Karpas-422 (cell line): ENCODE results near the gene TDRD10. TPM values are rescaled to one million over a fixed set of nuclear protein-coding genes. Genes with fewer than 3 reads are reported as not detected.
A peak's percentile ranks its signal among the peaks of the same experiment; 100 is the strongest.

Source experiments
- DNase-seq: peaks from one replicate; pipeline ENCODE4 v3.0.0-alpha.2; 2015
- H2AFZ ChIP-seq: fragments of 200-600 bp; sonication (generic); 2 replicates; pipeline ENCODE4 v1.6.1; 2014; ENCODE audit warnings: antibody characterized with exemption, low read length, mixed read lengths
- H3K27ac ChIP-seq: fragments of 200-600 bp; sonication (generic); 2 replicates; pipeline ENCODE4 v1.5.1; 2014; ENCODE audit warnings: mild to moderate bottlenecking, low read length, moderate library complexity
- H3K27me3 ChIP-seq: fragments of 200-600 bp; sonication (generic); 2 replicates; pipeline ENCODE4 v1.6.1; 2014; ENCODE audit warnings: low read length, mixed read lengths
- H3K36me3 ChIP-seq: fragments of 200-600 bp; sonication (generic); 2 replicates; pipeline ENCODE4 v1.6.1; 2014; ENCODE audit warnings: low read length, mixed read lengths; ENCODE audit not compliant: insufficient read depth
- H3K4me1 ChIP-seq: fragments of 200-600 bp; sonication (generic); 2 replicates; pipeline ENCODE4 v1.6.1; 2014; ENCODE audit warnings: mild to moderate bottlenecking, low read length, mixed read lengths
- H3K4me2 ChIP-seq: fragments of 200-600 bp; sonication (generic); 2 replicates; pipeline ENCODE4 v1.6.1; 2014; ENCODE audit warnings: low read length, low read depth, mild to moderate bottlenecking; ENCODE audit not compliant: poor library complexity, severe bottlenecking
- H3K4me3 ChIP-seq: fragments of 200-600 bp; sonication (generic); 2 replicates; pipeline ENCODE4 v1.5.1; 2014; ENCODE audit warnings: mild to moderate bottlenecking, antibody characterized with exemption, low read length, mixed read lengths
- H3K79me2 ChIP-seq: fragments of 200-600 bp; sonication (generic); 2 replicates; pipeline ENCODE4 v1.6.1; 2014; ENCODE audit warnings: mild to moderate bottlenecking, low read length, mixed read lengths
- H3K9ac ChIP-seq: fragments of 200-600 bp; sonication (generic); 2 replicates; pipeline ENCODE4 v1.6.0; 2014; ENCODE audit warnings: low read length
- H3K9me2 ChIP-seq: fragments of 200-600 bp; sonication (generic), shearing (Covaris generic); replicated peaks from 2 replicates; pipeline ENCODE4 v1.6.0; 2014; ENCODE audit warnings: mild to moderate bottlenecking, low read length, moderate library complexity; ENCODE audit not compliant: insufficient read depth
- H3K9me3 ChIP-seq: fragments of 300-700, 200-600 bp; sonication (generic); 2 replicates; pipeline ENCODE4 v1.6.1; 2014; ENCODE audit warnings: low read length, mixed read lengths
- H4K20me1 ChIP-seq: fragments of 200-600 bp; sonication (generic); 2 replicates; pipeline ENCODE4 v1.6.1; 2014; ENCODE audit warnings: mild to moderate bottlenecking, antibody characterized with exemption, low read length, low read depth; ENCODE audit not compliant: insufficient read depth
- total RNA-seq: library from RNA; depleted of rRNA; stranded (reverse); fragments of >200 nt; shearing (Covaris generic); gene quantifications from 2 replicates; pipeline ENCODE4 v1.2.3, GENCODE V29; 2014; ENCODE audit warnings: low replicate concordance

Gene TDRD10
- total RNA-seq, 1 experiment from 2014 or later = not detected

- H2AFZ ChIP-seq = no peak overlapping the region
- no peaks in the 10 kb centered on the region for H3K27me3 ChIP-seq
- no peaks in the 10 kb centered on the region for H3K36me3 ChIP-seq
- no peaks in the 10 kb centered on the region for H4K20me1 ChIP-seq
- H3K4me1 ChIP-seq = no peaks in the 10 kb centered on the region
- peak; percentile 73 for DNase-seq
- no peak overlapping the region for H3K4me3 ChIP-seq
- no peaks in the 10 kb centered on the region for H3K9me3 ChIP-seq
- no peaks in the 10 kb centered on the region for H3K9me2 ChIP-seq
- no peaks in the 10 kb centered on the region for H3K79me2 ChIP-seq
- no peak overlapping the region for H3K9ac ChIP-seq
- no peak overlapping the region for H3K27ac ChIP-seq
- no peak overlapping the region for H3K4me2 ChIP-seq
Measured at GRCh38 chr1:154533952-154534844, 32.2 kb downstream of the TDRD10 start.

GRCh38 chr1:154536570-154536969 is 34.6 kb downstream of the TDRD10 start:
- no peaks in the 10 kb centered on the region for H4K20me1 ChIP-seq
- no peaks in the 10 kb centered on the region for H3K27me3 ChIP-seq
- H3K9me2 ChIP-seq = no peaks in the 10 kb centered on the region
- no peak for DNase-seq
- H3K9ac ChIP-seq = no peak overlapping the region
- no peaks in the 10 kb centered on the region for H3K79me2 ChIP-seq
- H3K27ac ChIP-seq = no peak overlapping the region
- H3K4me2 ChIP-seq = no peak overlapping the region
- H3K4me3 ChIP-seq = no peak overlapping the region
- H3K9me3 ChIP-seq = no peaks in the 10 kb centered on the region
- no peak overlapping the region for H2AFZ ChIP-seq
- H3K36me3 ChIP-seq = no peaks in the 10 kb centered on the region
- no peaks in the 10 kb centered on the region for H3K4me1 ChIP-seq

- Histone ChIP-seq H3K9ac (no peak overlapping the region), H3K9me3 (no peaks in the 10 kb centered on the region), H3K4me1 (no peaks in the 10 kb centered on the region), H3K27ac (no peak overlapping the region), H3K79me2 (no peaks in the 10 kb centered on the region), H2AFZ (no peak overlapping the region), H3K36me3 (no peaks in the 10 kb centered on the region), H3K4me3 (no peak overlapping the region), H3K9me2 (no peaks in the 10 kb centered on the region), H3K27me3 (no peaks in the 10 kb centered on the region), H3K4me2 (no peak overlapping the region), H4K20me1 (no peaks in the 10 kb centered on the region)
- DNase-seq = no peak
Measured at GRCh38 chr1:154539486-154540483, 37.8 kb downstream of the TDRD10 start.

GRCh38 chr1:154541231-154541630 is 39.2 kb downstream of the TDRD10 start:
- H3K9me3 ChIP-seq = no peaks in the 10 kb centered on the region
- no peak for DNase-seq
- no peak overlapping the region for H3K9ac ChIP-seq
- no peaks in the 10 kb centered on the region for H3K4me1 ChIP-seq
- no peaks in the 10 kb centered on the region for H4K20me1 ChIP-seq
- H3K4me2 ChIP-seq = no peak overlapping the region
- no peak overlapping the region for H3K4me3 ChIP-seq
- no peaks in the 10 kb centered on the region for H3K9me2 ChIP-seq
- no peak overlapping the region for H3K27ac ChIP-seq
- H2AFZ ChIP-seq = no peak overlapping the region
- no peaks in the 10 kb centered on the region for H3K36me3 ChIP-seq
- no peaks in the 10 kb centered on the region for H3K79me2 ChIP-seq
- no peaks in the 10 kb centered on the region for H3K27me3 ChIP-seq

GRCh38 chr1:154546264-154547063 is 44.4 kb downstream of the TDRD10 start:
- no peak overlapping the region for H3K9ac ChIP-seq
- H3K36me3 ChIP-seq = peaks cover 18% of the 10 kb centered on the region
- peaks cover 12% of the 10 kb centered on the region; the same call in 1 of the 2 replicates for H4K20me1 ChIP-seq
- no peak overlapping the region for H3K4me2 ChIP-seq
- no peak overlapping the region for H2AFZ ChIP-seq
- no peaks in the 10 kb centered on the region for H3K9me2 ChIP-seq
- no peak overlapping the region for H3K27ac ChIP-seq
- H3K79me2 ChIP-seq = no peaks in the 10 kb centered on the region
- 0 out of 2 replicates have a peak, but pooled peaks cover 3% of the 10 kb centered on the region for H3K4me1 ChIP-seq
- H3K27me3 ChIP-seq = no peaks in the 10 kb centered on the region
- no peak overlapping the region for H3K4me3 ChIP-seq
- peak; percentile 84 for DNase-seq
- no peaks in the 10 kb centered on the region for H3K9me3 ChIP-seq

GRCh38 chr1:154547105-154547732 is 45.2 kb downstream of the TDRD10 start:
- H3K4me2 ChIP-seq = no peak overlapping the region
- no peak overlapping the region for H2AFZ ChIP-seq
- H3K9me3 ChIP-seq = no peaks in the 10 kb centered on the region
- H3K36me3 ChIP-seq = peaks cover 20% of the 10 kb centered on the region
- no peaks in the 10 kb centered on the region for H3K9me2 ChIP-seq
- H4K20me1 ChIP-seq = peaks cover 12% of the 10 kb centered on the region; the same call in 1 of the 2 replicates
- H3K4me3 ChIP-seq = no peak overlapping the region
- 0 out of 2 replicates have a peak, but pooled peaks cover 3% of the 10 kb centered on the region for H3K4me1 ChIP-seq
- no peak for DNase-seq
- no peaks in the 10 kb centered on the region for H3K27me3 ChIP-seq
- no peaks in the 10 kb centered on the region for H3K79me2 ChIP-seq
- H3K9ac ChIP-seq = no peak overlapping the region
- H3K27ac ChIP-seq = no peak overlapping the region

- Histone ChIP-seq H3K9ac (no peak overlapping the region), H3K9me2 (no peaks in the 10 kb centered on the region), H3K4me1 (0 out of 2 replicates have a peak, but pooled peaks cover 3% of the 10 kb centered on the region), H3K27ac (no peak overlapping the region), H3K79me2 (no peaks in the 10 kb centered on the region), H3K27me3 (no peaks in the 10 kb centered on the region), H4K20me1 (peaks cover 12% of the 10 kb centered on the region; the same call in 1 of the 2 replicates), H2AFZ (no peak overlapping the region), H3K9me3 (no peaks in the 10 kb centered on the region), H3K36me3 (peaks cover 28% of the 10 kb centered on the region), H3K4me3 (no peak overlapping the region), H3K4me2 (no peak overlapping the region)
- no peak for DNase-seq
Measured at GRCh38 chr1:154548028-154548427, 46.0 kb downstream of the TDRD10 start.
